Keratinocyte (primary cell): ENCODE results near the gene OS9. TPM values are rescaled to one million over a fixed set of nuclear protein-coding genes. Genes with fewer than 3 reads are reported as not detected.

Experiments
- DNase-seq: peaks from one replicate; pipeline ENCODE4 v3.0.0-alpha.2; 2011; ENCODE audit warnings: low read depth, missing footprints, low spot score
- FAIRE-seq: peaks from 2 replicates; lab custom pipeline; 2011; peaks lifted over from hg19 to GRCh38; lab: Jason Lieb, UNC
- H2AFZ ChIP-seq: 2 replicates; pipeline ENCODE4 v1.6.0; 2012; ENCODE audit warnings: low read length, control low read depth, inconsistent platforms; ENCODE audit not compliant: control insufficient read depth
- H3K27ac ChIP-seq: 2 replicates; pipeline ENCODE4 v1.5.1; 2011; ENCODE audit warnings: low read length; ENCODE audit not compliant: control insufficient read depth, insufficient read depth
- H3K27me3 ChIP-seq: 3 replicates; pipeline ENCODE4 v1.6.0; 2011; ENCODE audit warnings: low read length; ENCODE audit not compliant: control insufficient read depth, insufficient read depth; ENCODE audit errors: extremely low read depth
- H3K36me3 ChIP-seq, 2 experiments: 2 replicates in 1 of 2; 3 replicates in 1 of 2; pipeline ENCODE4 v1.5.1; 2011; ENCODE audit warnings: low read length in 2 of 2, mild to moderate bottlenecking in 1 of 2; ENCODE audit not compliant: control insufficient read depth in 2 of 2, insufficient read depth in 2 of 2; ENCODE audit errors: extremely low read depth in 1 of 2
- H3K4me1 ChIP-seq: 3 replicates; pipeline ENCODE4 v1.5.1; 2011; ENCODE audit warnings: low read length; ENCODE audit not compliant: control insufficient read depth, insufficient read depth; ENCODE audit errors: extremely low read depth
- H3K4me2 ChIP-seq: 3 replicates; pipeline ENCODE4 v1.6.0; 2011; ENCODE audit warnings: low read depth, low read length; ENCODE audit not compliant: control insufficient read depth, insufficient read depth; ENCODE audit errors: extremely low read depth
- H3K4me3 ChIP-seq, 3 experiments: fragments of 200-600 bp in 1 of 3; sonication (generic) in 1 of 3; 2 replicates in 2 of 3; 3 replicates in 1 of 3; pipeline ENCODE4 v1.5.1; 2011 to 2016; ENCODE audit warnings: low read length in 3 of 3, mild to moderate bottlenecking in 3 of 3, control low read depth in 2 of 3, inconsistent platforms in 1 of 3, low read depth in 1 of 3, mixed read lengths in 1 of 3, mixed run types in 1 of 3, moderate library complexity in 1 of 3; ENCODE audit not compliant: control insufficient read depth in 2 of 3, insufficient read depth in 2 of 3; ENCODE audit errors: extremely low read depth in 1 of 3
- H3K79me2 ChIP-seq: 2 replicates; pipeline ENCODE4 v1.6.0; 2012; ENCODE audit warnings: low read length; ENCODE audit not compliant: control insufficient read depth, insufficient read depth
- H3K9ac ChIP-seq: 3 replicates; pipeline ENCODE4 v1.6.0; 2011; ENCODE audit warnings: low read length; ENCODE audit not compliant: control insufficient read depth, insufficient read depth; ENCODE audit errors: extremely low read depth
- H3K9me1 ChIP-seq: 3 replicates; pipeline ENCODE4 v1.6.0; 2011; ENCODE audit warnings: low read length; ENCODE audit not compliant: control insufficient read depth, insufficient read depth; ENCODE audit errors: extremely low read depth
- H3K9me3 ChIP-seq: 2 replicates; pipeline ENCODE4 v1.5.1; 2012; ENCODE audit warnings: low read depth, low read length; ENCODE audit not compliant: control insufficient read depth
- H4K20me1 ChIP-seq: 3 replicates; pipeline ENCODE4 v1.6.0; 2011; ENCODE audit warnings: low read length; ENCODE audit not compliant: control insufficient read depth, insufficient read depth; ENCODE audit errors: extremely low read depth
- CTCF ChIP-seq, 3 experiments: IDR thresholded peaks in 1 of 3; conservative IDR thresholded peaks in 1 of 3; optimal IDR thresholded peaks in 1 of 3; 2 replicates in 2 of 3; 3 replicates in 1 of 3; pipeline versions ENCODE3 to v1.5.1; 2011; ENCODE audit warnings: low read length in 3 of 3, mild to moderate bottlenecking in 3 of 3, moderate library complexity in 2 of 3, control low read depth in 1 of 3, inconsistent platforms in 1 of 3; ENCODE audit not compliant: insufficient read depth in 2 of 3; ENCODE audit errors: extremely low read depth in 1 of 3
- EZH2 ChIP-seq: IDR thresholded peaks from one replicate; pipeline ENCODE4 v1.6.1; 2012; ENCODE audit warnings: inconsistent platforms, mild to moderate bottlenecking, low read length, moderate library complexity
- dilution Hi-C: fragments of 300-500 bp; cut with MboI; formaldehyde crosslinking; loops from one replicate; pipeline ENCODE4 v1.7.0; 2020; ENCODE audit warnings: low sequenced_read_pairs; ENCODE audit not compliant: extremely low pct_ligation_motif_present
- polyA plus RNA-seq, 5 experiments: library from polyadenylated mRNA; depleted of rRNA in 3 of 5; stranded (reverse) in 3 of 5; stranded (forward) in 1 of 5; unstranded in 1 of 5; fragments of >200 nt; gene quantifications; 1 replicate in 1 of 5; 2 replicates in 3 of 5; 3 replicates in 1 of 5; pipeline versions ENCODE4 v1.2.1 to v1.2.3, GENCODE V29; 2011 to 2012; ENCODE audit warnings: missing spikeins in 2 of 5, low read depth in 1 of 5, low replicate concordance in 1 of 5

The OS9 gene
- polyA plus RNA-seq, 1 donor (not counting 4 experiments of a cell fraction or from before 2014, with no cell fraction given) = 82.2 TPM

GRCh38 chr12:57657744-57658143, 36.2 kb upstream of the OS9 start:
- Histone ChIP-seq H3K79me2 (no peaks in the 10 kb centered on the region), H3K9me1 (no peaks in the 10 kb centered on the region), H3K9me3 (no peaks in the 10 kb centered on the region), H3K27ac (no peak overlapping the region), H3K9ac (no peak overlapping the region), H3K4me2 (no peak overlapping the region), H3K4me1 (no peaks in the 10 kb centered on the region), H3K27me3 (no peaks in the 10 kb centered on the region), H3K36me3 (no peaks in the 10 kb centered on the region), H4K20me1 (no peaks in the 10 kb centered on the region), H2AFZ (no peak overlapping the region), H3K4me3 (no peak overlapping the region)
- no peak for FAIRE-seq
- dilution Hi-C loops = no loop called here
- no peak for DNase-seq
- no peak for TF ChIP-seq EZH2
- TF ChIP-seq CTCF (optimal IDR thresholded peaks at IDR 0.05 in 1 of 3, IDR thresholded peaks at IDR 0.05 in 1 of 3, conservative IDR thresholded peaks at IDR 0.05 in 1 of 3; ENCODE audit: extremely low read depth in 1 of 3, insufficient read depth in 2 of 3, low read length in 3 of 3) = no peak

GRCh38 chr12:57658890-57659289, 35.0 kb upstream of the OS9 start:
- no peaks in the 10 kb centered on the region for H3K27me3 ChIP-seq
- no peaks in the 10 kb centered on the region for H3K9me1 ChIP-seq
- H2AFZ ChIP-seq = no peak overlapping the region
- no peaks in the 10 kb centered on the region for H4K20me1 ChIP-seq
- no peak overlapping the region for H3K27ac ChIP-seq
- dilution Hi-C loops = no loop called here
- H3K9me3 ChIP-seq = no peaks in the 10 kb centered on the region
- no peaks in the 10 kb centered on the region for H3K36me3 ChIP-seq
- no peaks in the 10 kb centered on the region for H3K4me1 ChIP-seq
- no peak for DNase-seq
- H3K9ac ChIP-seq = no peak overlapping the region
- no peak overlapping the region for H3K4me3 ChIP-seq
- no peak overlapping the region for H3K4me2 ChIP-seq
- no peak for TF ChIP-seq CTCF (optimal IDR thresholded peaks at IDR 0.05 in 1 of 3, IDR thresholded peaks at IDR 0.05 in 1 of 3, conservative IDR thresholded peaks at IDR 0.05 in 1 of 3; ENCODE audit: extremely low read depth in 1 of 3, insufficient read depth in 2 of 3, low read length in 3 of 3)
- TF ChIP-seq EZH2 = no peak
- H3K79me2 ChIP-seq = no peaks in the 10 kb centered on the region
- no peak for FAIRE-seq
